Stimulated activated CD8-positive, alpha-beta memory T cell treated with anti-CD3 and anti-CD28 coated beads, Interleukin-7, amount 100 ng/mL, for 1 hour (primary cell): ENCODE results near the gene PIK3CB.
"Not testable (repeated sequence)": the region's sequence is repeated elsewhere in the genome, so short reads cannot be mapped to it uniquely, and the experiment has no call there.

Experiments
- DNase-seq, 2 donors: peaks; one replicate each; pipeline ENCODE4 v3.0.0-alpha.2; 2020; ENCODE audit warnings: low read depth in 2 of 2

The PIK3CB gene

DNA sequence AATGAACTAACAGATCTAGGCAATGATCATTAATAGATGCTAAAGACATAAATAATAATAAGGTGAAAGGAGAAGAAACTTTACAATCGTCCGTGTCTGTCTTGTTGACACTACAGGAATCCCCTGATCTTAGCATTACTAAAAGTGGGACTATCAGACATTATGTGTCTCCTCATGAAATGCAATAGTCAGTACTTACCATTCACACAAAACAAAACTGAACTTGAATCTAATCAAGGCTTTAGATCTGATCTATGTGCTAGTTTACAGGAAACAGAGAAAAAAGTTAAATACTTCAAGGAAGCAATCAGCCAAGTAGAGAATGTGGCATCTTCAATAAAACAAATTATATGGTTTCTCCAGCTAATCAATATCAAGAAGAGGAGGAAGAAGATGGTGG is 73.7 kb downstream of the PIK3CB start:
- no peak for DNase-seq

- no peak for DNase-seq
Measured at GRCh38 chr3:138748190-138748589, 86.5 kb downstream of the PIK3CB start.

DNA sequence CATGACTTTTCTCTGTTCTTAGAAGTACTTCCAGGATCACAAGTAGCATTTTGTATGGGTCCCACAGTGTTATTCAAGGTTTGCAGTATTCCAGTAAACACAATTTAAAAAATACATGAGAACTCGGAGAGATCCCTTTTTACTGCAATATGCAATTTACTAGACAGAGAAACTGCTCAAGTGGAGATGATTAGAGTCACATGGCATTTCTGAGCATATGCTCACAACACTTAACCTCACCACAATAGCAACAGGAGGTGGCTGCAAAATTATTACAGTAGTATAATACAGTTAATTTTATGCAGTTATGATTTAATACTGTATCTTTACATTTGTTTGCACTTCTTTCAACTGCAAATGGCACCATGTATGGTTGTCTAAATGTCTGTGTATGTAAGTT is 87.5 kb downstream of the PIK3CB start:
- DNase-seq = no peak

DNA sequence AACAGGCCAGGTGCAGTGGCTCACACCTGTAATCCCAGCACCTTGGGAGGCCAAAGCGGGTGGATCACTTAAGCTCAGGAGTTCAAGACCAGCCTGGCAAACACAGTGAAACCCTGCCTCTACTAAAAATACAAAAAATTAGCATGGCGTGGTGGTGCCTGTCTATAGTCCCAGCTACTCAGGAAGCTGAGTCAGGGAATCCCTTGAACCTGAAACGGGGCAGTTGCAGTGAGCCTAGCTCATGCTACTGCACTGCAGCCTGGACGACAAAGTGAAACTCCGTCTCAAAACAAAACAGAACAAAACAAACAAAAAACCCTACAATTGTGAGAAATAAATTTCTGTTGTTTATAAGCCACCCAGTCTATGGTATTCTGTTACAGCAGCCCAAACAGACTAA is 94.7 kb downstream of the PIK3CB start:
- no peak for DNase-seq

GRCh38 chr3:138732456-138732855 is 102.3 kb downstream of the PIK3CB start:
- DNase-seq = no peak

DNA sequence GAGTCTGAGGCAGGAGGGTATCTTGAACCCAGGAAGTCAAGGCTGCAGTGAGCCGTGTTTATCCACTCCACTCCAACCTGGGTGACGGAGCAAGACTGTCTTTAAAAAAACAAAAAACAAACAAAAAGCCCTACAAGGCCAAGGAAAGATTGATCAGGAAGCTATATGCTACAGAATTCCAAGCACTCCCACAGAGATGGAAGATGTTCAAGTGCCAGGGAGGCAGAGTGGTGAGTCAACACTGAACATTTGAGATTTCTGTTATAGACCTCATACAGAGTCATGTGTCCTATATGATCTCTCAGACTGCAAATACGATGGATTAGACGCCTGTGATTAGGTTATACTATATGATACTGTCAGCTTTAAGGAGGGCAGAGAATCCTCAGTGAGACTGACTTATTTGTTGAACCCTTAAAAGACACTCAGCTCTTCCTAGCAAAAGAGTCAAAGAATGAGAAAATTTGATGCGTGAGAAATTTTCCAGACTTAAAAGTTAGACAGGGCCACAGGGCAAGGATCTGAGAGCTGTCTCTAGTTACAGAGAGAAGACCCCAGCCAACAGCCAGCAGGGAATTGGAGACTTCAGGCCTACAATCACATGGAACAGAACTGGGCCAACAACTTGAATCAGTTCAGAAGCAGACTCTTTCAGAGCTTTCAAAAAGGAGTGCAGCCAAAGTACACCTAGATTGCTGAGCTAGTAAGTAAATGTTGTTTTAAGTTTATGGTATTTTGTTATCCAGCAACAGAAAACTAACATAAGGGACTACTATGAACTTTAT is 107.6 kb downstream of the PIK3CB start:
- DNase-seq = no peak

DNA sequence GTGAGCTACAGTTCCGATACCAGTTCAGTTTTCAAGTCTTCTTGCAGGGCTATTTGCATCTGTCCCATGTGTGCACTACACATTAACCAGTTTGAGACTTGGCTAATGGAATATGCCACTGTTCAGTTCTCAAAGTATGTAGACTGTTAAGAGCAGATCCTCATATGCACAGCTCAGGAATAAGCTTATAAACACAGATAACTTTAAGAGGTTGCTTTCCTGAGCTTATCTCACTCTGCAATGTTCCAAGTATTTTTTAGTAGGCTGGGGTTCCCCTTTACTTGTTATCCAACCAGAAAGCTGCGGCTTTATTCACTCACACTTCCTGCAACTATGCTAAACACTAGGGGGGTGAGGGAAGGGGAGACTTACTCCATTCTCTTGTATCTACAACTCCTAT is 108.7 kb downstream of the PIK3CB start:
- not testable (repeated sequence) for DNase-seq

DNA sequence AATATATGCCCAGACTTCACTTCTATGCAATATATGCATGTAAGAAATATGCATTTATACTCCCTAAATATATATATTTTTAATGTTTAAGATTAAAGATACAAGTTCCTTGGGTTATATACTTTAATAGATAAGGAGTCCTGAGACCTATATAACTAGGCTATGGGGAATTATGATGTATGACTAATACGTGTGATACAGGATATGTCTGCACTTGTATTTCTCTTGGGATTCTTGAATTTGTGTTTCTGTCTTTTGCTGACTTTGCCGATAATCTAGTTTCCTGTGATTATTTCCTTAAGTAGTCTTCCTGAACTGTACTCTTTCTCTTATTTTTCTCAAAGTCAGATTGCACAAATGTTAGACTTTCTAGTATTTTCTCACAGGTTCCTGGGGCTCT is 109.6 kb downstream of the PIK3CB start:
- no peak for DNase-seq

DNA sequence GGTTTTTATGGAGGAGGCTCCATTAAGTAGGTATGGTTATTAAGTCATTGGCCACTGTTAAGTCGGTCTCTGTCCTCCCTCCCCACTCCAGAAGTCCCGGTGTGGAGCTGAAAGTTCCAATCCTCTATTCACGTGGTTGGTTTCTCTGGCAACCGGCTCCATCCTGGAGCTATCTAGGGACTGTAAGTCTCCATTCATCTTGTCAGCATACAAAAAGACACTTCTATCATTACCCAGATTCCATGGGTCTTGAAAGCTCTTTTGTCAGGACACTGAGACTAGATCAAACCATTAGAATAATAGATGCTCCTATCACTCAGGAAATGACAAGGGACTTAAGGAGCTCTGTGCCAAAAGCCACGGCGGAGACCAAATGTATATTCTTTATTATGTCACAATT is 110.3 kb downstream of the PIK3CB start:
- DNase-seq = no peak

- no peak for DNase-seq
Measured at GRCh38 chr3:138718849-138719248, 115.9 kb downstream of the PIK3CB start.

GRCh38 chr3:138717348-138717747 is 117.4 kb downstream of the PIK3CB start:
- DNase-seq = no peak

DNA sequence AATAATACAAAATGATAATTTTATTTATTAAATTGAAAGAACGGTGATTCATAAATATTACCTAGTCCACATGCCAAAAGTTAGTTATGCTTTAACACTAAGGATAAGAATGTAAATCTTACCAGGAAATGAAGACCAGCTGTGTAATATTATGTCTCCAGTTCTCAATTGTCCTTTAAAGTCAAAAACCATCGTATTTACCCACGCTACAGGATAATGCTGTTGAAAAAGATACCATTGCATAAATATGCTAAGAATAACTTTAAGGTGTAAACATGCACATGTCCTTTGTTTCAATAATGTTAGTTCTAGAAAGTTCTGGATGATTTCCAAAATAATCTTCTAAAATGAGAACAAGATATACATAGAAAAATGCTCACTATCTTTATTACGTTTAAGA is 122.6 kb downstream of the PIK3CB start:
- no peak for DNase-seq

GRCh38 chr3:138705675-138706074 is 129.1 kb downstream of the PIK3CB start:
- DNase-seq = no peak

DNA sequence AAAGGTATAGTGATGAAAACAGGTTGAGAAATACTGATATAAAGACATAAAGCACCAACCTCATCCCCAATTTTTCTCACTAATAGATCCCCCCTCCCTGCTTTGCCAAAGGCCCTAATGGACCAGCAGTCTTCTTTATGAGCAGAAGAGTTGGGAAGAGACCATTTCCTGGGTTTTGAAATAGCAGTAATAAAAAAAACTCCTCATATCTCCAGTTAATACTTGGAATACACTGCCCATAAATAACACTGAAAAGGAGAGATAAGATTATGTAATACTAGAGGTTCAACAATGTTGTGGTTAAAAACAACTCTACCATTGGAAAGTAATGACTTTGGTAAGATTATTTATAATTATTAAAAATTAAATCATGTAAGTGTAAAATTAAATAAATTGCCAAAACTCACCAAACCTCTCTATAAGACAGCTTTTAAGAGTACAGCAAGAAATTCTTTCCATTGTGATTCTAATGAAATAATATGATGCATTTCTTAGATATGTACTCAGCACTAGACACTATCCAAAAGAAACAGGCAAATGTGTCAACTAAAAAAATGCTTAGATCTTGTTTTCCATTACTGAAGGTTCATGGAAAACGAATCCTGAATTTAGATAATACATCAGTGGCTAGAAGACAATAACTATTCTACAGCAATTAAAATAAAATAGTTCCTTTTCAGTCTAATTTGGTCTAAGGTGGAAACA is 137.9 kb downstream of the PIK3CB start:
- DNase-seq = no peak

- no peak for DNase-seq
Measured at GRCh38 chr3:138694287-138695007, 140.3 kb downstream of the PIK3CB start.

DNA sequence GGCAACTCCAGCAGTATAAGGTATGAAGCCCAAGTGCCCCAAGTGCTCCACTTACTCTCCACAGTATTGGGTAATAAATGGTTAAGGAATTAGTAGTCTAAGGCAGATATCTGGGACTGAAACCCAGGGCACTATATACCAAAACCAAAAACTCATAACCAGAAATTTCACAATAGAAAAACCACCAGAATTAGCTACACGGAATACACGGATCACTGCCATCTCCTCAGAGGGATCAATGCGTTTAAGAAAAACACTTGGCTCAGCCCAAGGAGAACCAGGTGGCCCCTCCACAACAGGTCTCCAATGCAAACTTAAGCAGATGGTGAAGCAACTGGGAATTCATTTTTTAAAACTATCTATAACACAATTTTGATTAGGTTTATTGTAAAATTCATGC is 142.6 kb downstream of the PIK3CB start:
- no peak for DNase-seq

- DNase-seq = no peak
Measured at GRCh38 chr3:138691351-138691750, 143.4 kb downstream of the PIK3CB start.

DNA sequence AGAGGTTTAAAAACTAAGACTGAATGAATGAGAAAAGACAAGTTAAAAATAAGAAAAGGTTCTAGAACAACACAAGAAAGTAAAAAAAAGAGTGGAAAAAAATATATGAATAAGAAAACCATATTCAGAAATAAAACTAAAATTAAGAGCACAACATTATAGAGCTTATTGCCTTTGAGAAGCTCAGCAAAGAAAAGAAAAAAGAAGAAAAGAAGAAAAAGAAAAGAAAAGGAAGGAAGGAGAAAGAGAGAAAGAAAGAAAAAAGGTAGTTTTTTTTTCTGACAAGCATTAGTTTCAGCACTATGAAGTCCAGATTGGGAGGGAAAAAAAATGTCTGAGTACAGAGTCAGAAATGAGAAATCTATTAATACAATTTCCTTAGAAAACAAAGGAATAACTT is 144.7 kb downstream of the PIK3CB start:
- DNase-seq = no peak

- DNase-seq = no peak
Measured at GRCh38 chr3:138688871-138689299, 145.8 kb downstream of the PIK3CB start.

DNA sequence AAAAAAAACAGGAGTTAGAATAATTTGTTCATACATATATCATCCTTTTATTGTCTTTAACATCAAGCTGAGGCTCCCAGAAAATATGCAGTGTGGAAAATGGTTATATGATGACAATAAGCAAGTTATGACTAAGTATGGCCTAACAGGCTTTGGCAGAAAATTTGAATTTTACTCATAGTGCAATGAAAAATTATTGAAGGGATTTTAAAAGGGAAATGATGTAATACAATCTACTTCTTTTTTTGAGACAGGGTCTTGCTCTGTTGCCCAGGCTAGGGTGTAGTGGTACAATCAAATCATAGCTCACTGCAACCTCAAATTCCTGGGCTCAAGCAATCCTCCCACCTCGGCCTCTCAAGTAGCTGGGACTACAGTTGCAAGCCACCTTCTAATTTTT is 147.5 kb downstream of the PIK3CB start:
- DNase-seq = no peak

DNA sequence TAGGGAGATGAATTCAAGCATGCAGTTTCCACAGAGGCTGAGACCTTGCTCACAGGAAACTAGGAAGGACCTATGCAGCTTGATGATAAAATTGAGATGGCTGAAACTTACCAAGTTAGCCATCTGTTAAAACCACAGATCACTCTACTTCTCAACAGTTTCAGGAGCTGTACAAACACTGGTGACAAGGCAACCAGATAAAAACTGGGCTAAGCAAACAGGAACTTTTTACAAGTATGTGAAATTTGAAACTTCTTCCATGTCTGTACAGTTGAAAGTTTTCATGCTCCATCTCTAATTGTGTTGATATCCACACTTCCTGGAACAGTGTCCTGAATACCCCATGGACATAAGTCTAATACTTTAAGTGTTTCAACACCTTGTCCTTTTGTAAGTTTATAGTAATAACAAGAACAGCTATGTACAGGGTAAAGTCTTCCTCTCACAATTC is 147.9 kb downstream of the PIK3CB start:
- DNase-seq = no peak

DNA sequence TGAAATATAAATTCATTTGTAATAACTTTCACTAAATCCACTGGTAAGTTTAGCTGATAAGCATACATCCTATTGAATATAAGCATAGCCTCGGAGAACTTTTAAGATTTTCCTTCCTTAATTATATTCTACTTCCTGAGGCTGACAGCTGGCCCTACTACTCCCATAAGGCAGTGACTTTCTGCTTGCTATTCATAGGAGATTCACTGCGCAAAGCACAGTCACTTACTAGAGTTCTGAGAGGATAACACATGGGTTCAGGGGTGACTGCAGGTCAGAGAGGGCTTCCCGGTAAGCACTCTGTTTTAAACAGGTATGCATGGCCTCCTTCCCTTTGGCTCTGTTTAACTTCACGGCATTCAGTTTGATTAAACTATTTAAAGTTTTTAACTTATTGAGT is 150.3 kb downstream of the PIK3CB start:
- no peak for DNase-seq

GRCh38 chr3:138682648-138683047 is 152.1 kb downstream of the PIK3CB start:
- DNase-seq = no peak
